HG02885 (cell line): ENCODE results near the gene SLC25A45.
"Not testable (repeated sequence)": the region's sequence is repeated elsewhere in the genome, so short reads cannot be mapped to it uniquely, and the experiment has no call there.

Experiments
- ATAC-seq: cut with Tn5 transposase; IDR thresholded peaks from one replicate; pipeline ENCODE4 v1.9.1; 2021; ENCODE audit warnings: mild to moderate bottlenecking; ENCODE audit not compliant: unreplicated experiment, poor library complexity

Gene SLC25A45

GRCh38 chr11:65370659-65371049 is 11.8 kb downstream of the SLC25A45 start:
- no peak for ATAC-seq

GRCh38 chr11:65366340-65366773 is 16.1 kb downstream of the SLC25A45 start:
- no peak for ATAC-seq

GRCh38 chr11:65363770-65364169 is 18.7 kb downstream of the SLC25A45 start:
- no peak for ATAC-seq

- ATAC-seq = no peak
Observed at GRCh38 chr11:65362966-65363365, 19.5 kb downstream of the SLC25A45 start.

GRCh38 chr11:65362320-65362931 is 20.0 kb downstream of the SLC25A45 start:
- ATAC-seq = peak; percentile 41

GRCh38 chr11:65357856-65358356 is 24.5 kb downstream of the SLC25A45 start:
- ATAC-seq = no peak

GRCh38 chr11:65356394-65356972 is 26.0 kb downstream of the SLC25A45 start:
- ATAC-seq = no peak

GRCh38 chr11:65355776-65356393 is 26.6 kb downstream of the SLC25A45 start:
- ATAC-seq = no peak

- ATAC-seq = peak; percentile 31
Observed at GRCh38 chr11:65355013-65355775, 27.3 kb downstream of the SLC25A45 start.

- peak; percentile 92 for ATAC-seq
Observed at GRCh38 chr11:65354265-65355012, 28.0 kb downstream of the SLC25A45 start, which contains the start of gene TIGD3. TSS of gene TIGD3 (plus strand) at chr11:65354751. CDS start at chr11:65355809, 1,058 bp downstream.

GRCh38 chr11:65353900-65354264 is 28.6 kb downstream of the SLC25A45 start:
- no peak for ATAC-seq

- ATAC-seq = no peak
Observed at GRCh38 chr11:65353376-65353775, 29.1 kb downstream of the SLC25A45 start.

- ATAC-seq = no peak
Observed at GRCh38 chr11:65352783-65353182, 29.7 kb downstream of the SLC25A45 start.

- no peak for ATAC-seq
Observed at GRCh38 chr11:65351511-65351910, 30.9 kb downstream of the SLC25A45 start.

- ATAC-seq = no peak
Observed at GRCh38 chr11:65341856-65342255, 40.6 kb downstream of the SLC25A45 start.

- ATAC-seq = no peak
Observed at GRCh38 chr11:65340226-65340625, 42.2 kb downstream of the SLC25A45 start.

GRCh38 chr11:65338676-65339075 is 43.8 kb downstream of the SLC25A45 start:
- no peak for ATAC-seq

GRCh38 chr11:65334696-65335295 is 47.6 kb downstream of the SLC25A45 start:
- ATAC-seq = no peak

GRCh38 chr11:65332591-65332990 is 49.9 kb downstream of the SLC25A45 start:
- not testable (repeated sequence) for ATAC-seq

GRCh38 chr11:65330544-65330943 is 51.9 kb downstream of the SLC25A45 start:
- ATAC-seq = no peak
